HG03045 (cell line): ENCODE data around the gene GCLC.

Experiments used
- ATAC-seq: cut with Tn5 transposase; IDR thresholded peaks from one replicate; pipeline ENCODE4 v1.9.1; 2021; ENCODE audit warnings: mild to moderate bottlenecking, moderate library complexity; ENCODE audit not compliant: unreplicated experiment

GCLC gene

DNA sequence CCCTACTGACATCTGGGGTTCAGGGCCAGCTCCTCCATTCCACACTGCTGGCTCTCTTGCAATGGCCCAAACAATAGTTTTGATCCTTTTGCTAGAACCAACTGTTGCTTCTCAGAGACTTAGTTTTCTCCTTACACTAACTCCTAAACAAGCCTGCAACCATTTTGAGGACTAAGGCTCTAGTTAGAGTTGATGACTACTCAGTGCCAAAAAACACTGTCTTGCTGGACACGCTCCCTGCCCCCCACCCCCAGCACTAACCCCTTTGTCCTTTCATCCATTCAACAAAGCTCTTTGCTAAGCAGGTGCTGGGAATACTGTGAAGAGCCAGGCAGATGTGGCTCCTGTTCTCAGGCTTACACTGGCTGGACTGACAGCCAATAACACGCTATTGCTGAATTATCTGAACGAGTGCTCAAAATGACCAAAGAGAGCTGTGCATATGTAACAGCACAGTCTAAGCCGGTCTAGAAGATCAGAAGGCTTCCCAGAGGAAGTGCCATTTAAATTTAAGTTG lies 17.6 kb downstream of the GCLC start:
- ATAC-seq, result no peak

DNA sequence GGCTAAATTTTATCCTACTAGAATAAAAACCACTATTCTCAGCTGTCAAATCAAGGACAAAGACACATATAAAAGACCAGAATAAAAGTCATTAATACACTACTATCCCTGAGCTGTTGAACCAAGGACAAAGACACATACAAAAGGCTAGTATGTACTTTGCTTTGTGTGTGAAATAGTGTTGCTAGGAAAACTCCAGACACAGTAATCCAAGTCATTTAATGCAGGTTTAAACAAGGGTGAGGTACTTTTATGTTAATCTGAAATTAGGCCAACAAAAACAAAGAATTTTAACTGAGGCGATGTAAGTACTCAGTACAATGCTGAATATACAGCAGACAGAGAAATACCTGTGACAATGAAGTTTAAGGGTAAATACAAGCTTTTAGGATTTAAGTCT lies 18.9 kb downstream of the GCLC start:
- no peak for ATAC-seq

DNA sequence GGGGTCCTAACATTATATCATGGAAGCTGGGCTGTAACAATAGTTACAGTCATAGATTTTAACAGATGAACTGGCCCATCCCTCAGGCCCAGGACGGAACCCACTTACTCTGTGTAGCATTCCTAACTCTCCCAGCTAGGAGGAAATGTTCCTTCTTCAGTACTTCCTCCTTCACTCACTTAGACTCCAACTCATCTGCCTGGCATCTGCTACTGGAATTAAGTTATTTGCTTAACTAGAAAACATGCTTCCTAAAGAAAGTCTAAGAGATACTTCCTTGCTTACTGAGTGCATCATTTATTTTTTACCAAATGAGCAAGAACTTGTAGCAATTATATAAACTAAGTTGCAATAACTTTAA lies 20.5 kb downstream of the GCLC start:
- ATAC-seq, result no peak

DNA sequence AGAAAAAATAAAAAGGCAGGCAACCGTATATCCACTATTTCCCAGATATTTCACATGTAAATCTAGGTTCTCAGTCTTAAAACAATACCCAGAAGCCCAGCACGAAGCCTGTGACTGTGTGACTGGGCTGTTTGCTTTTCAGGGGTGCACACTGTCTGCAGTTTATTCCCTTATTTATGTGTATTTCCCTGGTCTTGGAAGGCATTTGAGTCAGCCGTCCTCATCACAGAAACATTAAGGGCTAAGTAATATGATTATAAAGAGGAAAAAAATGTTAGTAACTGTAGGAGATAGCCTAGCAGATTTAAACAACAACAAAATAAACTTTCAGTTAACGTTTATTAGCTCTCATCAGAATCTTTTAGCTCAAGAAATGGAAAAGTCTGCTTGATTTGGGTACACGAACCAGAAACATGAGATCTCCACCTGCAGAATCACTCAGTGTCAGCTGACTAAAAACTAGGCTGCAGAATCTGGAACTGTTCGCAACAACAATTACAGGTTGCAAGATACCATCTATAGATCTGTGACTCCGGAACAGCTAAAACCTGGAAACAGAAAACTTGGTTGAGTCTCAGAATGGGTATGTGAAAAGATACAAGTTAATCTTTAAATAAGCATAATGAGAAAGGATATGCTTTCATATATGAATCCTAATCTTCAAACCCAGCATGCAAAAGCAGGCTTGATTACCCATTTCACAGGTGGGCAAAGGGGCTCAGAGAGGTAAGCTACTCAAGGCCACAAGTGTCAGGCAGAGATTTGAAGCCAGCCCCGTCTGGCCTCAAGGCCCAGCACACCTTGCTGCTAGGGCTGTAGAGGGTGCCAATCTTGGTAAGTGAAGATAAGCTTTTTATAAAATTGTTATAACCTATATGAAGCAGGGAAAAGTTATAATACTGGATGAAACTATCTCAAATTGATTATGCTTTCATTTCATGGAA lies 21.1 kb downstream of the GCLC start:
- no peak for ATAC-seq

DNA sequence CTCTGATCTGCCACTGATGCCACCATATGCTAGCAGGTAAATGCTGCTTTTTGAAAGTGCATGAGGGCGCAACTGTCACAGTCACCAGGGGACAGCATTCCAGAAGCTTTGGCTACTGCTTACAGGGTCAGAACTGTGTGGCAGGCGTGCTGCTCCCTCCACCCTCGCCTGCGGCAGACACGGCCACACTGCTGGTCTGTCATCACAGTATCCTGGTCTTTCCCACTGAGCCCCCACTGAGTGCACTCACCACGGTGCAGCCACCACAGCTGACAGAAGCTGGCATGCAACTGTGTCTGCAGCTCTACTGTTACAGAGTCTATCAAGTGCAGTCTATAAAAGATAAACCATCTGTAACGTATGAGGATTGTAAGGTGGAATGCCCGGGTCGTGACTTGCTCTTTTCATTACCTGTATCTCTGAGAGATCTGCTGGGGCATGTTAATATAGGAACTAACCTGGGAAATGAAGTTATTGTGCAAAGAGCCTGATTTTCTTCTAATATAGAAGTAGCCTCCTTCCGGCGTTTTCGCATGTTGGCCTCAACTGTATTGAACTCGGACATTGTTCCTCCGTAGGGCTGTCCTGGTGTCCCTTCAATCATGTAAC lies 24.5 kb downstream of the GCLC start:
- no peak for ATAC-seq

DNA sequence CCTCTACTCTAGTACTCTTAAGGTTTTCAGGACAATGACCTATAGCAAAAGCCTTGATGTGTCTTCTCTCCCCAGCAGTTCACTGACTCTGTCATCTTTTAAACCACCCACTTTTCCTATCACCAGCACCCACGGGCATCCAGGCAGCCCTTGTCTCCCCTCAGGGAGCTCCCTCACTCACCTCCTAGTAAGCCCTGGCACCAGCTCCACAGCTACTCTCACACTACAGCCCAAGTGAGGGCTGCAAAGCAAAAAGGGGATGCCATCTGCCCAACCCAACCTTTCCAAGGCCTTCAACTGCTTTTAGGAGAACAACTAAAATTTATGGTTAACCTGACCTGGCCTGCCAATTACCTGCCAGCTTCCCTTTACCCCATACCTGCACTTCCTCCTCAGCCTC lies 26.0 kb downstream of the GCLC start:
- no peak for ATAC-seq

DNA sequence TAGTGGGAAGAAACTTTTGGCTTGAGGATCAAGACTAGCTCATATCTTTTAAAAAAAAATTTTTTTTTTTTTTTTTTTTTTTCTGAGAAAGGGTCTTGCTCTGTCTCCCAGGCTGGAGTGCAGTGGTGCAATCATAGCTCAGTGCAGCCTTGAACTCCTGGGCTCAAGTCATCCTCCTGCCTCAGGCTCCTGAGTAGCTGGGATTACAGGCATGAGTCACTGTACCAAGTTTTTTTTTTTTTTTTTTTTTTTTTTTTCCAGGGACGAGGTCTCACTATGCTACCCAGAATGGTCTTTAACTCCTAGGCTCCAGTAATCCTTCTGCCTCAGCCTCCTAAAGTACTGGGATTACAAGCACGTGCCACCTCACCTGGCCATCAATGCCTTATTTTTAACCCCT lies 27.9 kb downstream of the GCLC start:
- no peak for ATAC-seq

DNA sequence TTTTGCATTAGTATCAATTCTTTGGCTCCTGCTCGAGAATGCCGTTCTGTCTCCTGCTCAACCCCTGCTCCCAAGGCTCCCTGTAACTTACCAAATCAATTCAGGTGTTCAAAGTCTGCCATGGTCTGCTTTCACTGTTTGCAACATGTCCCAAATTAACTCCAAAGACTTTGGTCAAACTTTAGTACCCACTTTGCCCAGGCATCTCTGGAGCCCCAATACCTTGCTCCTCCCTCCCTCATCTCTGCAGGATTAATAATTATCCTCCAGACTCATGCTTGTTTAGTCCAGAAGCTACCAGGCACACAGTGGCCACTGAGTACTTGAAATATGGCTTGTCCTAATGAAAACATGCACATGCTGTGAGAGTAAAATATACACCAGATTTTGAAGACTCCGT lies 30.2 kb downstream of the GCLC start:
- no peak for ATAC-seq

DNA sequence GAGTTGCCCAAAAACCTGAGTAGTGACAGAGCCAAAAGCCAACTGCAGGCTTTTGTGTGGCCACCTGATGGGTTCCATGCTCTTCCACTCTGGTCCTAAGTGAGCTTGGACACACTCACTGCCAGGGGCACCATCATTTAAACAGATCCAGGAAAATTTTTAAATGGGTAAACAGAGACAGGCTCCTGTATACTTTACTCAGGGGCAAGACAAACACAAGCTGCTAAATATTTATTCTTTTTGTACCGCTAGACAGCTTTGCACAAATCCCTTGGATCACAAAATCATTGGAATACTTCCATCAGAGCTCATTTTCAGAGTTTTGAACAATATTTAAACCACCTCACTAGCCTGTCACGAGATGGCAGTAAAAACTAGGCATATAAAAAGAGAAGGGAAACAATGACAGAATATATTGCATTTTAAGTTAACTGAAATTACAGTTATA lies 31.4 kb downstream of the GCLC start:
- ATAC-seq, result no peak

DNA sequence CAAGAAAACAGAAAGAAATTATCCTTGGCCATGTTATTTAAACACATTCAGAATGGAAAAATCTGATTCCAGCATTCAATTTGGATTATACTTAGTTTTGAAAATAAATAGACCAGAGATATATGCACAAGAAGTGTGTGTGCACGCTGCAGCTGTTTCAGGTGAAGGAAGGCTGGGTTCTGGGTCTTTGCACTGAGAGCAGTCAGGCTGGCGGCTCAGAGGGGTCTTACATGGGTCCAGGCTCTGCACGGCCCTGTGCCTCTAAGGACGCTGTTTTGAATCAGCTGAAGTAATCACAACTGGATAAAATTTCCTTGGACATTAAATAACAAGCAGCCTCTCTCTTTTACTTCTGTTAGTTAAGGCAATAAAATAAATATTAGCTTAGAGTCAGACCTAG lies 31.8 kb downstream of the GCLC start:
- ATAC-seq, result no peak

DNA sequence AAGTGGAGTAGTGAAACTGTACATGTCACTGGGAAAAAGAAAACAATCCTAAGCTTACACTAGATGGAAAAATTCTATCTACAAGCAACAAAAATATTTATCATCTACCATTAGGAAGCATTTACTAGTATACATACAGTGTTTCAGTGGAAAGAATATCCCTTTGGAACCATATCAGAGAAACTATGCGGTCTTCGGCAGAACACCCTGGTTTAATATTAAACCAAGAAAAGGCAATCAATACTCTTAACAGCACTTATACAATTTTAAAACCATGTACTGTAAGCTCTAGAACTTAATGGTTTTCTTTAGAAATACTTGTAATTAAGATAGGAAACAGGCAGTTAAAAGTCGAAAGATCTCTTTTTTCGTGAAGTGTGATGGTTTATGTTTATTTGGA lies 32.3 kb downstream of the GCLC start:
- no peak for ATAC-seq

DNA sequence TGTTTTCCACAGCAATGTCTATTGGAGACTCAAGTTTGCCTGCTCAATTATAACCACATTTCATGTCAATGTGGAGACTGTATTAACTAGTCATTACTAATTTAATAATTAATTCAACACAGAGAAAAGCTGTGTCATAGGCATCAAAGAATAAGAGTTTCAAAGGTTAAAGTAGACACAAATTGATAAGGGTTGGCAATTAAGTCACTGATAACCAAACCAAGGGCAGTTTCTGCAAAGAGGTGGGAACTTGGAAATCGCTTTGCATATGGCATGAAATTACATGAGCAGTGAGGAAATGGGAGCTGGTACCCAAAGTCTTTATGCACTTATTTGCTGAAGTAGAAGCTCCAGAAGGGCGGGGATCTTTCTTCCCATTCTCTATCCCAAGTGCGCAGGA lies 34.2 kb downstream of the GCLC start:
- ATAC-seq, result no peak

DNA sequence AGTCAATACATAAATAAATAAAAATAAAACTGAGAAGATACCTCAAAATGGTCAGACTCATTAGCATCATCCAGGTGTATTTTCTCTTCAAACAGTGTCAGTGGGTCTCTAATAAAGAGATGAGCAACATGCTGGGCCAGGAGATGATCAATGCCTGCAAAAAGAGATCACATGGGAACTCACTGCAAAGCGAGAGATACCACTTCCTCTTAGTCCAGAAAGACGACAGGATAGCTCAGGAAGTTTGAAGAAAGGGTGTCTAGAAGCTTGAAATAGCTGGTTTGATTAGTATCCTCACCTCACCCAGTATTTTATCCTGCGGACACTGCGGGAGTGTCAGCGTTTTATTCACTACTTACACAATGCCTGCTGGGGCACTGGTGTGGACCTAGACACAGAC lies 38.0 kb downstream of the GCLC start:
- ATAC-seq, result no peak

DNA sequence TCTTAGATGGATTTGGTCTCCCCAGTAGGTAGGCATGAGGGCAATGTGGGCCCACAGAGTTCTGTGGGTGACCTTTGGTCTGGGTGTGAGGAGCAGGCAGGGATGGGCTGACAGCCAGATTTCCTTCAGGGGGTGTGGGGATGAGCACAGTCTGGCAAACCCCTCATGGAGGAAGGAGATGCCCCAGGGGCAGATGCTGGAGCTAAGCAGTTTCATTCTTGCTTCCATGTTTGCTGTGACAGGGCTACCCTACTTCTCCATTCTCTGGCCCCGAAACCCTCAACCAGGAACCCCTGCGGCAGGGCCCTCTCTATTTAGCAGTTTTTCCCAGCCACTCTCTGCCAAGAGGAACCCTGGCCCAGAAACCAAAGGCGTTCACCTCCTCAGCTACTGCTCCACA lies 40.4 kb downstream of the GCLC start:
- ATAC-seq, result no peak

DNA sequence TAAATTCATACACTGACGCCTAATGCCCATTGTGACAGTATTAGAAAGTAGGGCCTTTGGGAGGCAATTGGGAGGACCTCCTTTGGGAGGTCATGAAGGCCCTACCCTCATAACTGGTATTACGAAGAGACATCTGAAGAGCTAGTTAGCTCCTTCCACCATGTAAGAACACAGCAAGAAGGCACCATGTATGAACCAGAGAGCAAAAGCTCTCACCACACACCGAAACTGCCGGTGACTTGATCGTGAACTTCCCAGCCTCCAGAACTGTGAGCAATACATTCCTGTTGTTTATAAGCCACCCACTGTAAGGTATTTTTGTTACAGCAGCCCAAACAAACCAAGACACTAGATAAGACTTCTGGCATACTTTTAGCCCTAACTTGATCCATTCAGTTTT lies 41.8 kb downstream of the GCLC start:
- ATAC-seq, result no peak

DNA sequence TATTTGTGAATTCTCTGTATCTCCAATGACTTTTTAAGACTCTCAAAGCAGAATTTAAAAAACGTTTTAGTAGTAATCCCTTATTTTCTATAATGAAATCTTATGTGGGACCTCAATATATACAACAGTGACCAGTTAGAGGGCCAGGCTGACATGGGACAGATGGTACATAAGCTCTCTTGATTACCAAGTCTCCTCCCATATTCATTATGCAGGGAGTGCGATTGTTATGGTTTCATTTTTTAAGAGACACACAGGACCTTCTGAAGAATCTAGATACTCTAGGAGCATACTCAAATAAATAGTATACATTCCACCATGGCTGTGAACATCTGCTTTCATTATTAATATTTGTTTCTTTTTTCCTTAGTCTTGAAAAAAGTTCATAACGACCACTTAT lies 43.5 kb downstream of the GCLC start:
- ATAC-seq, result no peak

DNA sequence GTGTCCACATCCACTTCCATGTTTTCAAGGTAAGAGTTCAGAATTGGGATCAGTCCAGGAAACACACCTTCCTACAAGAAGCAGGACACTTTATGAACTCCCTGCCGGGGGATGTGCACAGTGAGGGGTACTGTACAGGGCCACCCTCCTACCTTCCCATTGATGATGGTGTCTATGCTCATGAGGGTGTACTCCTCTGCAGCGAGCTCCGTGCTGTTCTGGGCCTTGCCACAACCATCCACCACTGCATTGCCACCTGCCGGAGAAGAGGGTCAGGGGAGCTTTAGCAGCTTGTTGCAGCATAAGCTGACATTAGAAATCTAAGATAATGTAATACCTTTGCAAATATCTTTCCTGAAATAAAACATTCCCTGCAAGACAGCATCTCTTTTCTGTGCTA lies 44.8 kb downstream of the GCLC start:
- no peak for ATAC-seq

DNA sequence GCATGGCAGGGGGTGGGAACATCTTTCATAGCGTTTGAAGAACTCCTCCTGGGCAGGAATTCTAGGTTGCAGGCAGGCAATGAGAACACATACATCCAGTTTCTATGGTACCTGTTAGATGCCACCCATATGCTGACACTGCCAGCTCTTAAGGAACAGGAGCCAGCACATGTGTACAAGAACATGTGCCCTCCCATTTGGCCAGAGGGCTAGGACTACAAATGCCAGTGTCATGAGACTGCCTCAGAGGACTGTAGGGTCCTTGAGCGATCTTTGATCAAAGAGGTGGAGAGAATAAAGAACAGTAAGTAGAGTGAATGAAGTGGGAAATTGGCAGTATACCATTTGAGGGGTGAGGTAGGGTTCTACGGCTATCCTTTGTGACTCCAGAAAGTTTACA lies 45.8 kb downstream of the GCLC start:
- ATAC-seq, result no peak

DNA sequence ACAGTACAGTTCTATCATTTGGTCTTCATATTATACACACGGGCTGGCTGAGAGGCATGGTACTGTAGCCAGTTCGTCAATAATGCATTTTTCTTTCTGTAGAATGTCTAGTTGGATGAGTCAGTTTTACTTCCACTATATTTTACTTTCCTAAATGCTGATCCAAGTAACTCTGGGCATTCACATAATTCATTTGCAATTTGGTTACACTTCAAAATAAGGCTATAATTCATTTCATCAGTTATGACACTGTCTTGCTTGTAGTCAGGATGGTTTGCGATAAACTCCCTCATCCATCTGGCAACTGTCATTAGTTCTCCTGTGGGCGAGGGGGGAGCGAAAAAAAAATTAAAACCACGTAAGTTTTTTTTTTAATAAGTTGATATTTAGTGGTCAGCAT lies 46.3 kb downstream of the GCLC start:
- no peak for ATAC-seq

DNA sequence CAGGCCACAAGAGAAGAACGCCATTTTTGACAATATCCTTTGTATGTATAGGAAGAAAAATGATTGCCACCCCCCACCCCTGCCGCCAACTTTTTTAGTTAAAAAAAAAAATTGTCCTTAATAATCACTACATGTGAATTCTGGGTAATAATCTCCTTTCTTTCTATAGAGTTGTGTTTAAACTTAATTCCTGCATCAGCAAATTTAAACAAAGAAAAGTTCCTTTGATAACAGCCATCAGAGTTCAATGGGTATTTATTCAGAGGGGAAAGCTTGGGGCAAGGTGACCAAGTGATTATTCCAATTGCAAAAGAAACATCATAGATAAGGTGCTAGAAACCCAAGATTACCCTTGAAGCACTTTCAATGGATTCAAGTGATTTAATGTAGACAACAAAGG lies 47.0 kb downstream of the GCLC start:
- ATAC-seq, result no peak

DNA sequence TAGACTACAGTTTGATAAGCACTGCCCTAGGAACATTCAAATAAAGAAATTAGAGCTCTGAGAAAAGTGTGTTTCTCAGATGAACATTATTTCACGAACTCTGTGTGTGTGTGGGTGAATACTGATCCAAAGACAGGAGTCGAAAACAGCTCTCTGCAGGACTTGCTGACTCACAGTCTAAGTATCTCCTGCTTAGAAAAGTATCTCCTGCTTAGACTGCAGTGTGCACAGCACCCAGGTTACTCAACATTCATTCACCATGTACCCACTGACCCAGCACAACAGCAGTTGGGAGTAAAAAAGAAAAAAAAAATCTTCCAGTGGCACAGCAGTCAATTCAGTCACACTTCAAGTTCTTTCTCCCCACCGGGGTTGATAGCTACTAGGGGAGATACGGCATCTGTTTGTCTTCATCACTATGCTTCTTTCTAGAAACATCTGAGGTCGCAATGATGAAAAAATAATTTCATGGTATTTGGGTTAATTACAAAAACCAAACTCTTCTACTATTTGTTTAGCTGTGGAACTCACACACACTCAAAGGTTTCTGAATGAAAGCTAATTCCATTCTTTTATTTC lies 48.0 kb downstream of the GCLC start:
- no peak for ATAC-seq
